CD4-positive, alpha-beta T cell treated with Interleukin-6 at 100 ng/mL for 8 hours (primary cell): ENCODE measurements around the gene TENM3.
"Not testable (repeated sequence)": the region's sequence is repeated elsewhere in the genome, so short reads cannot be mapped to it uniquely, and the experiment has no call there.

Source experiments
- DNase-seq: peaks from one replicate; pipeline ENCODE4 v3.0.0-alpha.2; 2020; ENCODE audit warnings: mixed read lengths, low spot score

Gene TENM3

DNA sequence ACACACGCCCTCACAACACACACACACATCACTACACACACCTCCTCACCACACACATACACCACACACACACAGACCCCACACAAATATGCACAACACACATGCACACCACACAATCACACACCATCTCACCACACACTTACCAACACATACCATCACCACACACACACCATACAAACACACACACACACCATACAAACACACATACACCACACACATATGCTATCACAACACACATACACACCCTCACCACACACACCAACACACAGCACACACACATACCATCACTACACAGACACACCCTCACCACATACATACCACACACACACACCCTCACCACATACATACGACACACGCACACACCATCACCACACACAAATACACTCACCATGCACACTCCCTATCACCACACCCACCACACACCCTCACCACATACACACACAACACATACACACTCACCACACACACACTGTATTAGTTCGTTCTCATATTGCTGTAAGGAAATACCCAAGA, 567.0 kb downstream of the TENM3 start:
- no peak for DNase-seq

DNA sequence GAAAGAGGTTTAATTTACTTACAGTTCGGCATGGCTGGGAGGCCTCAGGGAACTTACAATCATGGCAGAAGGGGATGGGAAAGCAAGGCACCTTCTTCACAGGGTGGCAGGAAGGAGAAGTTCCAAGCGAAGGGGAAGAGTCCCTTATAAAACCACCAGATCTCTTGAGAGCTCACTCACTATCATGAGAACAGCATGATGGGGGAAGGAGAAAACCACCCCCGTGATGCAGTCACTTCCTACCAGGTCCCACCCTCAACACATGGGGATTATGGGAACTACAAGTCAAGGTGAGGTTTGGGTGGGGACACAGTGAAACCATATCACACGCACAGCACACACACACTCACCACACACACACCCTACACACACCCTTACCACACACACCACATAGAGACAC, 569.7 kb downstream of the TENM3 start:
- DNase-seq: no peak

DNA sequence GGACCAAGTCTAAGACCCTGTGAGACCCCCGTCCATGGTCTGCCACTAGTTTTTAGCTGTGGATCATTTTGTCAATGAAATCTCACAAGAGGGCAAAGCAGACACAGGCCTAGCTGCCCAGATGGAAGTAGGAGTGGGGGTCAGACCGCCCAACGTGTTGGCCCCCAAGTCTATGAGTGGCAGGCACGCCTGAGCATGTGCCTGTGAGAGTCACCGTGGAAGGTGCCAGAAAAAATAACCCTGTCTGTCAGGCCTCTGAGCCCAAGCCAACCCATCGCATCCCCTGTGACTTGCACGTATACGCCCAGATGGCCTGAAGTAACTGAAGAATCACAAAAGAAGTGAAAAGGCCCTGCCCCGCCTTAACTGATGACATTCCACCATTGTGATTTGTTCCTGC, 570.9 kb downstream of the TENM3 start:
- DNase-seq: not testable (repeated sequence)

DNA sequence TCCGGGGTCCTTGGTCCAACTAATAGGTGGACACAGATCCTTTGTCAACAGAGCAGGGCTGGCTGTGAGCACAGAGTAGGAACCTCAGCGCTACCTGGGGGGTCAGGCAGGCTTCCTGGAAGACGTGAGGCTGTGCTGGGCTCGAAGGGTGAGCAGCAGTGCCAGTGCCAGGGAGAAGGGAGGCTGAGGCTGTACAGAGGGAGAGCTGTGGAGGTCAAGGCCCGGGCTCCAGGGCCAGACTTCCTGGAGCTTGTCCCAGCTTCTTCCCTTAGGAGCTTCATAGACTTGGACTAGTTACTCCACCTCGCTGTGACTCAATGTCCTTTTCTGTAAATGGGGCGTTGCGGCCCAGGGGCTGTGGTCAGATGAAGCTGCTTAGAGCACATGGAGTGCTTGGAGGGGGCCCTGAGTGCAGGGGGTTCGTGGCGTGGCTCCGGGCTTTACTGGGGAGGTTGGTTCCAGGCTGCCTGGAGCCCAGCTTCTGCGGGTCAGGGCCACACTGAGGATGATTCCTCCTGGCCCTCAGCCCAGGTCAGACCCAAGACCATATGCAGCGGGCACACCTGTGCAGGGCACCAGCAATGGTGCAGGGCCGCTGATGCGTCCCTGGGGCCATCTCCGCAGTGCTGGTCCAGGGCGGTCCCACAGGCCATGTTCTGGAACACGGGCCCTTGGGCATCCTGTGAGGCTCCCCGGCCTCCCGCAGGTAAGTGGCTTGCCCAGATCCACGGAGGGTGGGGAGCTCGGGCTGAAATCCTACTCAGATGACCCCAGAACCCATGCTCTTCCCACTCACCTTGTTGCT, 575.9 kb downstream of the TENM3 start:
- DNase-seq: no peak

DNA sequence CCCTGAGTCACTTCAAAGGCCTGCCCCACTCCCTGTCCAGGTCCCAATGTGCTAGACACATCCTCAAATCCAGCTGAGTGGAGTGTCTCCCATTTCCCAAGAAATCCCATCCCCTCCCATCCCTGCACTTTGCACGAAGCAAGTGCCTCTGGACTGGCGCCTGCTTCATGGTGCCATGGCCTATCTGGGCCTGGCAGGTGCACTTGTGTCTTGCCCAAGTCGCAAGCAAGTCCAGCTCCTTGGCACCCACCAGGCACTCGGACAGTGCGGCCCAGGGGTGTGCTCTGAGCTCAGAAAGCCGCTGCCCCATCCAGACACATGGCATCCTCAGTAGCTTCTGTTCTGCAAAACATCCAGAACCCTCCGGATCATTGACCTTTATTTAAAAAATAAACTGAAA, 576.5 kb downstream of the TENM3 start:
- DNase-seq: no peak

DNA sequence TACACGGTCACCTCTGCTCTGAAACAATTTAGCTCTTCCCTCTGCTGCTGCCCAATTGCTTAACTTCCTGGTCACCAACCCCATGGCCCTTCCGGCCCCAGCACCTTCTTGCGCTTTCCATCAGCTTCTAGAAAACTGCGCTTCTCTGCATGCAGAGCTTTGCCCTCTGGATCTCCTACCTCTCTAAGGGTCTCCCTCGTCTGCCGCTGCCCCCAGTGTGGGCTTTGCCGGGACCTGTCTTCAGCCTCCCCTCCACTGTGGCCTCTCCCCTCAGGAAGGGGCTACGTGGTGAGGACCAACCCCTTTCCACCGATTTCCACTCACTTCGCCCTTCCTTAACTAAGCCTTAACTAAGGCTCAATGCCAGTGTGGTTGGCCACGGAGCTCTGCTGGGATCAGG, 579.4 kb downstream of the TENM3 start:
- DNase-seq: no peak

DNA sequence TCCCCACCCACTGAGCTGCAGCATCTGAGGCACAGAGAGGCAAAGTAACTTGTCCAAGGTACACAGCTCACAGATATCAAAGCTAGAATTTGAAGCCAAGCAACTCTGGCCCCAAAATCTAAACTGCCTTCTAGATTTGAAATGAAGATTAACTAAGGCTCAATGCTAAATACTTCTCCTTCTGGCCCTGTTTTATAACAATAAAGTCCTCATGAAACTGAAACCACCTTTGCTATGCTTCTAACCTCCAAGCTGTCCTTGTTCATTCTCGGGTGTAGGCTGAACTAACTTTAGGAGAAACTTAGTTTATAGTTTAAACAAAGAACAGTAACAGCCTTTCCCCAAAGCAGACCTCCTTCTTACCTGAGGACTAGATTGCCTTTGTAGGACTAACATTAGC, 580.4 kb downstream of the TENM3 start:
- DNase-seq: no peak

DNA sequence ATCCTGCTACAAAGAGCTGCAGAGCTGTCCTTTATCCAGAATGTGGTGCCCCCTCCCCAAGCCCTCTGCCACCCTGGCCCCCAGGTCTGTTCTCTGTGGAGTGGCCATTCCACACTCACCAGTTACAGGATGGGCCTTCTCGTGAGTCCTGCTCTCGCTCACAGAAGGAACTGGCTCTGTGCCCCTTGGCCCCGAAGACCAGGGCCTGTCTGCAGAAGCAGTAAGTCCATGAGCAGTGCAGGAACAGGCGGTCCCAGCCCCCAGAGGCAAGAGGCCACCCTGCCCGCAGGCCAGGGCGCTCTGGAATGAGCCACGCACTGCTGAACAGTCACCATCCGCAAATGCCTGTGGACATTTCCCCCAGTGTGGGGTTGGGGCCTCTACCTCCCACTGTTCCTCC, 581.8 kb downstream of the TENM3 start:
- DNase-seq: no peak

DNA sequence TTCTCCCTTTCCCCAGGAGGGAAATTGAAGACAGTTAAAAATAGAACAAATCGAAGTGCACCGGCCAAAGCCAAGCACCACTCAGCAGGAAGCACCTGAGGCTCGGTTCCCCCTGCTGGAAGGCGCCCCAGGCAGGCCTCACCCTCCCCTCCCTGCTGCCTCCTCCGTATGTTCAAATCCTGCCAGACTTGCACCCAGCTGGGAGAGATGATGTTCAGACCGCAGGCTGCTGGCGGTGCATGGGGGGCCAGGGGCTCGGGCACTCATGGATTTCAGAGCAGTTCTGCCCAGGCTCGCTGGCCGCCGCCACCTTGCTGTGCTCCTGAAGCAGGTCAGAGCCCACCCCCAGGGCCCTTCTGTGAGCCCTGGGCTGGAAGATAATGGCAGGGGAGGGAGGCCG, 582.6 kb downstream of the TENM3 start:
- no peak for DNase-seq

DNA sequence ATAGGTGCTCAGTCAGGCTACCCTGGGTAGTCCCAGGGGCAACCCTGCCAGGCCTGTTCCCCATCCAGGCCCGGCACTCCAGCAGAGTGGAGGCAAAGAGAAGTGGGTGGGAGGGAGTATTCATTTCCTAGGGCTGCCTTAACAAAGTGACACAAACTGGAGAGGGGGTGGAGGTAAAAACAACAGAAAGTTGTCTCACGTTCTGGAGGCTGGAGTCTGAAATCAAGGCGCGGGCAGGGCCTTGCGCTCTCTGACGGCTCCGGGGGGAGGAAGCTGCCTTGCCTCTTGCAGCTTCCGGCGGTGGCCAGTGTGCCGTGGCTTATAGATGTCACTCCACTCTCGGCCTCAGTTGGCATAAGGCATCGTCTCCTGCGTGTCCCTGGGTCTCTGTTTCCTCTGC, 583.2 kb downstream of the TENM3 start:
- peak; percentile 14 for DNase-seq

DNA sequence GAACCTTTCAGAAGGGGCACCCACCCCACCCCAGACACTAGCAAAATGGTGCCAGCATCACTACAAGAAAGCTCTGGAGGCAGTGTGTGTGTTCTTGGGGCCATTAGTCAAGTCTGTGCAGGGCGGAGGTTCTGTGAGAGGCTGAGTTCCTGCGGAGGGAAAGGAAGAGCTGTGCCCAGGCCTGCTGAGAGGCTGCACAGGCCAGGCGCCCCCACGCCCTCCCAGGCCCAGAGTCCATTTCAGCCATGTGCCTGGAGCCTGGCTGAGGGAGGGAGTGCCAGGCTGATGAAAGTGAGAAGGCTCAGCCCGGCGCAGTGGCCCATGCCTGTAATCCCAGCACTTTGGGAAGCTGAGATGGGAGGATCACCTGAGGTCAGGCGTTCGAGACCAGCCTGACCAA, 584.0 kb downstream of the TENM3 start:
- no peak for DNase-seq

DNA sequence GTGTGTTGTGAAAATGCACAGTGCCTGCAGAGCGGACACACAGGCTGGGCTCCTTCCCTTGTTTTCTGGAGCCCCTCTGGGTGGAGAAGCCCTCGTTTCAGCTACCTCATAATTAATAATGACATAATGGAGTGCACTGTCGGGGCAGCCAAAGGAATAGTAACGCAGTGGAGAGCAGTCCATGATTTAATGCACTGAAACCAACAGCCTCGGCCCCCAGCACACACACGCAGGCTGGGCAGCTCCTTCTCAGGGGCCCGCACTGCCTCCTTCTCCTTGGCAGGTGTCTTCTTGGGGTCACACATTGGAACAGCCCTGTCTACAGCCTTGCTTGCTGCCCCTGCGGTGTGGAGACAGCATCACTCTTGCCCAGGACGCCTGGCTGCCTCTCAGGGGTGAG, 584.8 kb downstream of the TENM3 start:
- no peak for DNase-seq

DNA sequence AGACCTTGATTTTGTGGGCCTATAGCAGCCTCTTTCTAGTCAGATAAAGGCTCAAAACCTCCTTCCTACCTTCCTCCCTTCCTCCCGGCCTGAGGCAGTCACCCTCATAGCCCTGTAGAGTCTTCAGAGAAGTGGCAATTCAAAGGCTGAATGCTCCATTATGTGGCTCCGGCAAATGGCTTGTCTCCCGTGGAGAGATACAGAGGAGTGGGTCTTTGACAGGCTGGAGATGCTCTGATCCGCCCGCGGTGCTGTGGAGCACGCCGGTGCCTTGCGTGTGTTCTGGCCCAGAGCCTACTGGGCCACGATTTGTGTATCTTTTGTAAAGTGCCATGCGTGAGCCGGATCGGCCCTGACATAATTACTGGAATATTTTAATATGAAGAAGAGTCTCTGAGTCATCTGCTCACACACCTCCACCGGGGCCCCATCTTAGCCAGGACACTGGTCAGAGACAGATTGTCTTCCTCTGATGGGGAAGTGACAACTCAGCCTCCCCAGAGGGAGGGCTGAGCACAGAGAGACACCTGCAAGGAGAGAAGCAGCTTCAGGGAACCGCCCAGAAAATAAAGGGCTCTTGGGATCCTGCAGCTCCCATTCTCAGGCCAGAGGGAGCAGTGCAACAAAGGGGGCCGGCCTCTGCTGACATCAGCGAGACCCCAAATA, 585.3 kb downstream of the TENM3 start:
- no peak for DNase-seq

DNA sequence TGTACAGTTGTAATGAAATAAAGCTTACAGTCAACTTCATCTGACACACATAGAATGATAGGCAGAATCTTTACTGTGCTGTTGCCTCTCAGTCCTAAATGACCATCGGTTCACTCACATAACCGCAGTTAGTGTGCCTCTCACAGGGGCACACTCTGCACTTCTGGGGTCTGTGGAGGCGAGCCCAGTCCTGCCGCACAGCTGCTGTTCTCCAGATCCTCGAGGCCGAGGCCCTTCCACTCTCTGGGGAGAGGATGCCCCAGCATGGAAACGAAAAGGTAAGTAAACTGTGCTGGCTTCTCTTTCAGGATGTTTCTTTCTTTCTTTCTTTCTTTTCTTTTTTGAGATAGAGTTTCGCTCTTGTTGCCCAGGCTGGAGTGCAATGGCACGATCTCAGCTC, 586.0 kb downstream of the TENM3 start:
- DNase-seq: no peak

DNA sequence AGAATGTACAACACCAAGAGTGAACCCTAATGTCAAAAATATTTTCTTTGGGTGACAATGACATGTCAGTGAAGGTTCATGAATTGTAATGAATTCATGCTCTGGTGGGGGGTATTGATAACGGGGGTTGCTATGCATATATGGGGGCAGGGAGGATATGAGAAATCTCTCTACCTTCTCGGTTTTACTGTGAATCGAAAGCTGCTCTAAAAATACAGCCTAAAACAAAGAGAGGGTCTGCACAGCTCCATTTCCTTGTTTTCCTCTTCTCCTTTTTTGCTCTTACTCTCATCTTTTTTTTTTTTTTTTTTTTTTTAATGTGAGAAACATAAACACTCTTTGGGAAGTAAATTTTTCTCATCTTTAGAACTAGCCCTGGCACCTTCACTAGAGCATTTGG, 588.2 kb downstream of the TENM3 start:
- no peak for DNase-seq

DNA sequence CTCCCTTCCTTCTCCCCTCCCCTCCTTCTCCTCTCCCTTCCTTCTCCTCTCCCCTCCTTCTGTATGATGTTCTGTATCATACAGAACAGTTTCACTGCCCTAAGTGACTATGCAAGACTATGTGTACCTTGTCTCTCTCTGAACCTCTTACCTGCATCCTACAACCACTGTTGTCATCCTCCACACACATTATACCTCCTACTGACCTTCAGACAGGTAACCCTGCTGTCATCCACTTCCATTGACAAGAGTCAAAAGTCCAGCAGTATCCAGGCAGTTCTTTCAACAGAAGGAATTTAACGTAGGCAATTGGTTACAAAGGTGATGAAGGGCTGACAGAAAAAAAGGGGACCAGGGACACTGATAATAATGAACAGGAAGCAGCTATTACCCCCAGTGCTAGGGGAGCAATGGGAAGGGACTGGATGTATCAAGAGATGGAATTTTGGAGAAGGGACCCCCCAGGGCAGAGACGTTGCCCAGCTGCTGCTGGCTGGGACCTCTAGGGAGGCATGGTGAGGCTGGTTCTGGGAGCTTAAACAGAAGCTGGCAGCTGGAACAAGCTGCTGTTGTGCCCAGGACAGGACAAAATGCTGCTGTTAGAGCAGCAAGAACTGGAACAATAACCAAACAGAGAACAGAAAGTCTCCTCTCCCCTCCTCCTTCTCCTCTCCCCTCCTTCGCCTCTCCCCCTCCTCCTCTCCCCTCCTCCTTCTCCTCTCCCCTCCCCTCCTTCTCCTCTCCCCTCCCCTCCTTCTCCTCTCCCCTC, 589.3 kb downstream of the TENM3 start:
- no peak for DNase-seq

DNA sequence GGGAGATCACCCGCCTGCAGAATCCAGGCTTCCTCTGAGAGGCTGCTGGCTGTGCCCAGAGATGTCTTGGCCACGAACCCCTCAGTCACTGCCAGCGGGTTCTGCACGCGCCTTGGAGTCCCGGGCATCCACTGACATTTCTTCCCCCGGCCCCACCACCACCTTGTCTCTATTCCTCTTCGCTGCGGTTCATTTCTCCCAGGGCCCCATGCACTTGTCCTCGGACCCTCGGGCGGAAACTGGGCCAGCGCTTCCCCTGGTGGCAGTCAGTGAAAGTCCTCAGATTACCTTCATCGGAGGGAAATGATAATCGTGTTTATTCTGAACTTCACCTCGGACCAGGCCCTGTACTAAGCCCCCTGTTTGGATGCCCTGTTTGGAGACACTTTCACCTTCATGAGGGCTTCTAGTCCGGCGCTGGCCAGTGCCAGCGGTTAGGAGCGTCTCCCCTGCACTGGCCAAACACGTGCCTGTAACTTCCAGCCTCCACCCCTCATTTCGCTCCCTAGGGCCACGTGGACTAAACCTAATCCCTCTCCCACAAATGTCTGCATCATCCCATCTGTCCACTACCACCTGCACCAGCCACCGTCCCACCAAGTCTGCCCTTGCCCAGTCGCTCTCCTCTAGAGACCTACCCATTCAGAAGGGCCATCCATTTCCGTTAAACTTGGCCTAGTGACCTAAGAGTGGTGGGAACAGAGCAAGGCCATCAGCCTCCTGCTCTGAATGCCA, 592.0 kb downstream of the TENM3 start:
- no peak for DNase-seq

DNA sequence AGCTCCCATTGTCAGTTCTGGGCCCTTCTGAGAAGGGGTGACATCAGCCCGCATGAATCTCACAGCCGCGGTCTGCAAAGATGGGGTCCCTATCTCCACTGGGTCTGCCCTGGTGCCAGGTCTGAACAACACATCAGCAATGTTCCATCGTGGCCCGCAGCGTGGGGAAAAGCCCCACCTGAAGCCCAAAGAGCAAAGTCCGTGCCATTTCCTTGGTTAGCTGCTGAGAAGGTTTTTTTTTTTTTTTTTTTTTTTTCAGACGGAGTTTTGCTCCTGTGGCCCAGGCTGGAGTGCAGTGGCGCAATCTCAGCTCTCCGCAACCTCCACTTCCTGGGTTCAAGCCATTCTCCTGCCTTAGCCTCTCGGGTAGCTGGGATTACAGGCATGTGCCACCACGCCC, 594.6 kb downstream of the TENM3 start:
- DNase-seq: no peak

DNA sequence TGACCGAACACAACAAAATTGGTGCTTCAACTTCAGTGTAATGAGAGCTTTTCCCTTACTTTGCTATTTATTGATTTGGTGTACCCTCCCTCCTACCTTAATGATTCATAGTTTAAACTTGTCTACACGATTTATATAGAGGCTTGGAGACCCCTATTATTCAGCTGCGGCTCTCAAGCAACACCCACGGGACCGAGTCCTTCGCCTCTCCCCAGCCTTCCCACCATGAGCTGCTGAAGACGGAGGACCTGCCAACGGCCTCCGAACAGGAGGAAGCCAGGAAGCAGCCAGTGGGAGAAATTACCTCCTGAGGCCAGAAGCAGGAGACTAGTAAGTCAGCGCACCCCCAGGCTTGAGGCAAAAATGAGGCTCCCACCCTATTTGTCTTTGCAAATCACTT, 595.3 kb downstream of the TENM3 start:
- DNase-seq: no peak

DNA sequence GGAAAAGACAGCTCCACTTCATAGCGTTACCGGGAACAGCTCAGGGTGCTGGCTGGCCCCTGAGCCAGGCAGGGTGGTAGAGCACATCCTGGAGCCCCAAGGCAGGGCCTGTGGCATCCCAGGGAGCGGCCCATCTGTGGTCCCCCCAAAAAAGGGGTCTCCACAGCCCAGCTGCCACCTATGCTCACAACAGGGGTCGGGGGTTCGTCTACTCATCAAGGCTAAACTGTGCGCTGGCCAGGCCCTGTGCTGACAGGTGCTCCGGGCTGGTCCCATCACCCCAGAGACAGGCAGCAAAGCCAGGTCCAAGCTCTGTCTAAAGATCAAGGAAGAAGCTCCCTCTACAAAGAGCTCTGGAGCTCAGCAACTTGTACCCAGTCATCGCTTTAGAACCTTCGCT, 596.1 kb downstream of the TENM3 start:
- no peak for DNase-seq

DNA sequence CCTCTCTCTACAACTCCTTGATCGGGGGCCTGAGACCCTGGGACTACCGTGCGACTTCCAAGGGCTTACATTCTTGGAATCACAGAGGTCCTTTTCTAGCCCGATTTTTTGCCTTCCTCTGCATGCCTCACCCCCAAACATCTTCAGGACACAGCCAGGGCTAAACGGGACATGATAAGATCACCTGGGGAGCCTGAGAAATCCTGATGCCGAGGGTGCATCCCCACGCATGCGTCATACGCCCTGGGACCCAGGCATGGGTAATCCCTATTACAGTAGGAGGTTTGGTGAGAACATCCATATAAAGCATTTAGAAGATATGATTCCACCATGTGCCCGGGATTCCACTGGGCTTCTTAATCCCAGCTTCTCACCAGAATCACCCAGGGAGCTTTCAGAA, 596.9 kb downstream of the TENM3 start:
- no peak for DNase-seq

DNA sequence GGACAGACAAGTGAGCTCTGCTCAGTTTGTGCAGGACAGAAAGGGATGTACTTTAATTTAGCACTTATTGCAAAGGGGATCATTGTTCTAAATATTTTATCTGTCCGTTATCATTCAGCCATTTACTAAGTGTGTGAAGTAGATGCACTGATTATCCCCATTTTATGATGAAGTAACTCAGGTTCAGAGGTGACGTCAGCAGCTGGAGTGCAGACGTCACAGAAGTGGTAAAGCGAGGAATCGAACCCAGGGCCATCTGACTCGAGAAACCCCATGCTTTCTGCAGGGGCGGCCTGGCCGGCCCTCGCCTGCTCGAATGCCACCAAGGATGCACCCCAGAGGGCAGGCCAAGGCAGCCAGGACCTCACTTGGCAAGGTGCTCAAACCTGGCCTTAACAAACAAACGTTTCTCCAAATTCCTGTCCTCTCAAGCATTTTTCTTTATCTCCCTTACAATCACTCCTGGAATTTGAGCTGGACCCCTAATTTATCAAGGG, 599.0 kb downstream of the TENM3 start:
- no peak for DNase-seq
